Neural cell (in vitro differentiated cells): ENCODE measurements around the gene RPS6KA1. TPM values are rescaled to one million over a fixed set of nuclear protein-coding genes. Genes with fewer than 3 reads are reported as not detected.

Source experiments
- H2AFZ ChIP-seq: fragments of 200-600, 300-800 bp; sonication (generic), shearing (Covaris generic); 2 replicates; pipeline ENCODE4 v1.6.0; 2014; ENCODE audit warnings: low read depth, mild to moderate bottlenecking, antibody characterized with exemption, low read length, moderate library complexity
- H3F3A ChIP-seq: fragments of 200-600 bp; shearing (Covaris generic); 2 replicates; pipeline ENCODE4 v1.6.1; 2016; ENCODE audit warnings: mild to moderate bottlenecking, moderate library complexity, mixed read lengths, antibody characterized with exemption, low read length; ENCODE audit not compliant: insufficient read depth, poor library complexity, severe bottlenecking
- H3K27ac ChIP-seq: fragments of 200-600, 300-800 bp; sonication (generic), shearing (Covaris generic); 2 replicates; pipeline ENCODE4 v1.5.1; 2014; ENCODE audit warnings: mild to moderate bottlenecking, low read length, moderate library complexity
- H3K27me3 ChIP-seq: fragments of 300-800, 200-600 bp; sonication (generic), shearing (Covaris generic); 2 replicates; pipeline ENCODE4 v1.6.0; 2014; ENCODE audit warnings: mild to moderate bottlenecking, low read depth, low read length, moderate library complexity; ENCODE audit not compliant: insufficient read depth
- H3K36me3 ChIP-seq: fragments of 300-800, 200-600 bp; sonication (generic), shearing (Covaris generic); 2 replicates; pipeline ENCODE4 v1.5.1; 2014; ENCODE audit warnings: mild to moderate bottlenecking, antibody characterized with exemption, low read length, moderate library complexity; ENCODE audit not compliant: insufficient read depth
- H3K4me2 ChIP-seq: fragments of 300-800, 200-600 bp; sonication (generic), shearing (Covaris generic); 2 replicates; pipeline ENCODE4 v1.6.0; 2014; ENCODE audit warnings: mild to moderate bottlenecking, low read length
- H3K4me3 ChIP-seq: fragments of 300-800, 200-600 bp; sonication (generic), shearing (Covaris generic); 2 replicates; pipeline ENCODE4 v1.5.1; 2014; ENCODE audit warnings: mild to moderate bottlenecking, low read length, moderate library complexity
- H3K79me2 ChIP-seq: fragments of 200-600 bp; shearing (Covaris generic); replicated peaks from 2 replicates; pipeline ENCODE4 v1.6.0; 2014; ENCODE audit warnings: mild to moderate bottlenecking, low read length, moderate library complexity; ENCODE audit not compliant: insufficient read depth
- H3K9ac ChIP-seq: fragments of 300-800, 200-600 bp; sonication (generic), shearing (Covaris generic); 2 replicates; pipeline ENCODE4 v1.6.1; 2016; ENCODE audit warnings: mild to moderate bottlenecking, low read length, mixed read lengths
- H3K9me2 ChIP-seq: fragments of 200-600 bp; shearing (Covaris generic); 2 replicates; pipeline ENCODE4 v1.6.1; 2016; ENCODE audit warnings: mild to moderate bottlenecking, low read length, mixed read lengths; ENCODE audit not compliant: insufficient read depth
- H3K9me3 ChIP-seq: fragments of 200-600, 300-800 bp; sonication (generic), shearing (Covaris generic); 2 replicates; pipeline ENCODE4 v1.6.1; 2016; ENCODE audit warnings: mild to moderate bottlenecking, mixed run types, low read length, moderate library complexity, mixed read lengths
- H4K20me1 ChIP-seq: fragments of 200-600 bp; shearing (Covaris generic); 2 replicates; pipeline ENCODE4 v1.6.1; 2016; ENCODE audit warnings: mild to moderate bottlenecking, mixed run types; ENCODE audit not compliant: insufficient read depth
- EP300 ChIP-seq: fragments of 450-650 bp; conservative IDR thresholded peaks from 2 replicates; pipeline ENCODE4 v1.6.1; 2014; ENCODE audit warnings: antibody characterized with exemption, mild to moderate bottlenecking, moderate library complexity; ENCODE audit not compliant: poor library complexity, severe bottlenecking
- EZH2 ChIP-seq: fragments of 200-600, 300-800 bp; shearing (Covaris generic), sonication (generic); IDR thresholded peaks from 2 replicates; pipeline ENCODE4 v1.6.1; 2014; ENCODE audit warnings: antibody characterized with exemption, low read length, borderline replicate concordance, mild to moderate bottlenecking; ENCODE audit not compliant: insufficient read depth, poor library complexity, severe bottlenecking
- MXI1 ChIP-seq: fragments of 450-650 bp; conservative IDR thresholded peaks from 2 replicates; pipeline ENCODE4 v1.6.1; 2014; ENCODE audit warnings: antibody characterized with exemption, mild to moderate bottlenecking; ENCODE audit not compliant: poor library complexity, severe bottlenecking
- POLR2AphosphoS5 ChIP-seq: IDR thresholded peaks from 2 replicates; pipeline ENCODE4 v1.6.1; 2012
- RAD21 ChIP-seq: fragments of 450-650 bp; conservative IDR thresholded peaks from 2 replicates; pipeline ENCODE4 v1.6.1; 2014; ENCODE audit warnings: antibody characterized with exemption, mild to moderate bottlenecking, moderate library complexity
- SMC3 ChIP-seq: fragments of 450-650 bp; conservative IDR thresholded peaks from 2 replicates; pipeline ENCODE4 v1.6.1; 2014; ENCODE audit warnings: antibody characterized with exemption, mild to moderate bottlenecking, moderate library complexity; ENCODE audit not compliant: poor library complexity
- TAF1 ChIP-seq: IDR thresholded peaks from 2 replicates; pipeline ENCODE4 v1.6.1; 2012; ENCODE audit warnings: low read depth
- polyA plus RNA-seq: library from polyadenylated mRNA; depleted of rRNA; stranded (reverse); fragments of >200 nt; gene quantifications from 2 replicates; pipeline ENCODE4 v1.2.3, GENCODE V29; 2014
- TF ChIP-seq, protein P1 (sequence below): fragments of 450-650 bp; IDR thresholded peaks from 2 replicates; pipeline ENCODE4 v1.5.1; 2014; ENCODE audit warnings: antibody characterized with exemption, mild to moderate bottlenecking, moderate library complexity; ENCODE audit not compliant: poor library complexity, severe bottlenecking
- TF ChIP-seq, protein P2 (sequence below): IDR thresholded peaks from 2 replicates; pipeline ENCODE4 v1.6.1; 2012; ENCODE audit warnings: borderline replicate concordance

The RPS6KA1 gene
- polyA plus RNA-seq, 1 donor from 2014 or later, result 4.9 TPM

DNA sequence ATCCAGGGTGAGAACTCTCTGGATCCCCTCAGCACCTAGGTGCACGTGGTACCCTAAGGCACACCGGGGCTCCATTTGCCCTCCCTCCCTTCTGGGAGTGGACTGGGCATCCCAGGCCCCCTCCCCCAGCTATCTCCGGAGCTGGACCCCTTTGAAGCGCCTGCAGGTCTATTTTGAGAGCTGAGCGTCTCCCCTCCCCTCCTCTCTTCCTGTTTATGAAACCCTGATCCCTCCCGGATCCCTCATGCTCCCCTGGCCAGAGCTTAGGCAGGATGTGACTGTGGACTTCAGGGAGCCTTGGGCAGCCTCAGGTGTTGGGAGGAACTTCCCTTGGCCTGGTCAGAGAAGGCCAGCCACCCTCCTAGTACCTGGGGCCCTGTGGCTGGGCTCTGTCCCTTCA lies 10.2 kb downstream of the RPS6KA1 start:
- no peak overlapping the region for H3K27ac ChIP-seq

DNA sequence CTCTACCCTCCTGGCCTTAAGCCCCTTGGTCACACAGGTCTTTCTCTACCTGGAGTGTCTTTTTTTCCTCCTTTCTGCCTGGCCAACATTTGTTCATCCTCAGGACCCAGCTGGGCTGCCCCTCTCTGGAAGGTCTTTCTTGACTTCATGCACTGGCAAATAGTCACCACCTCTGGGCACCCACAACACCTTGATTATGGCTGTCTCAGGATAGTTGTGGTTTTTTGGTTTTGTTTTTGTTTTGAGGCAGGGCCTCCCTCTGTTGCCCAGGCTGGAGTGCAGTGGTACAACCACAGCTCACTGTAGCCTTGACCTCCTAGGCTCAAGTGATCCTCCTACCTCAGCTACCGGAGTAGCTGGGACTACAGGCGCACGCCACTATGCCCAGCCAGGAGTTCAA lies 10.8 kb downstream of the RPS6KA1 start:
- H3K27ac ChIP-seq, result no peak overlapping the region
- no peak overlapping the region for H2AFZ ChIP-seq
- no peaks in the 10 kb centered on the region for H3K36me3 ChIP-seq
- no peak overlapping the region for H3K9ac ChIP-seq
- H4K20me1 ChIP-seq, result no peaks in the 10 kb centered on the region
- H3K27me3 ChIP-seq, result no peaks in the 10 kb centered on the region
- H3K4me3 ChIP-seq, result no peak overlapping the region
- H3F3A ChIP-seq, result no peaks in the 10 kb centered on the region
- no peak for TF ChIP-seq POLR2AphosphoS5
- no peak for TF ChIP-seq MXI1
- TF ChIP-seq SMC3, result no peak
- no peak for TF ChIP-seq EZH2
- TF ChIP-seq EP300, result no peak
- no peak for TF ChIP-seq TAF1
- TF ChIP-seq, protein P1, sequence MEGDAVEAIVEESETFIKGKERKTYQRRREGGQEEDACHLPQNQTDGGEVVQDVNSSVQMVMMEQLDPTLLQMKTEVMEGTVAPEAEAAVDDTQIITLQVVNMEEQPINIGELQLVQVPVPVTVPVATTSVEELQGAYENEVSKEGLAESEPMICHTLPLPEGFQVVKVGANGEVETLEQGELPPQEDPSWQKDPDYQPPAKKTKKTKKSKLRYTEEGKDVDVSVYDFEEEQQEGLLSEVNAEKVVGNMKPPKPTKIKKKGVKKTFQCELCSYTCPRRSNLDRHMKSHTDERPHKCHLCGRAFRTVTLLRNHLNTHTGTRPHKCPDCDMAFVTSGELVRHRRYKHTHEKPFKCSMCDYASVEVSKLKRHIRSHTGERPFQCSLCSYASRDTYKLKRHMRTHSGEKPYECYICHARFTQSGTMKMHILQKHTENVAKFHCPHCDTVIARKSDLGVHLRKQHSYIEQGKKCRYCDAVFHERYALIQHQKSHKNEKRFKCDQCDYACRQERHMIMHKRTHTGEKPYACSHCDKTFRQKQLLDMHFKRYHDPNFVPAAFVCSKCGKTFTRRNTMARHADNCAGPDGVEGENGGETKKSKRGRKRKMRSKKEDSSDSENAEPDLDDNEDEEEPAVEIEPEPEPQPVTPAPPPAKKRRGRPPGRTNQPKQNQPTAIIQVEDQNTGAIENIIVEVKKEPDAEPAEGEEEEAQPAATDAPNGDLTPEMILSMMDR, result no peak
- no peak for TF ChIP-seq RAD21
- TF ChIP-seq, protein P2, sequence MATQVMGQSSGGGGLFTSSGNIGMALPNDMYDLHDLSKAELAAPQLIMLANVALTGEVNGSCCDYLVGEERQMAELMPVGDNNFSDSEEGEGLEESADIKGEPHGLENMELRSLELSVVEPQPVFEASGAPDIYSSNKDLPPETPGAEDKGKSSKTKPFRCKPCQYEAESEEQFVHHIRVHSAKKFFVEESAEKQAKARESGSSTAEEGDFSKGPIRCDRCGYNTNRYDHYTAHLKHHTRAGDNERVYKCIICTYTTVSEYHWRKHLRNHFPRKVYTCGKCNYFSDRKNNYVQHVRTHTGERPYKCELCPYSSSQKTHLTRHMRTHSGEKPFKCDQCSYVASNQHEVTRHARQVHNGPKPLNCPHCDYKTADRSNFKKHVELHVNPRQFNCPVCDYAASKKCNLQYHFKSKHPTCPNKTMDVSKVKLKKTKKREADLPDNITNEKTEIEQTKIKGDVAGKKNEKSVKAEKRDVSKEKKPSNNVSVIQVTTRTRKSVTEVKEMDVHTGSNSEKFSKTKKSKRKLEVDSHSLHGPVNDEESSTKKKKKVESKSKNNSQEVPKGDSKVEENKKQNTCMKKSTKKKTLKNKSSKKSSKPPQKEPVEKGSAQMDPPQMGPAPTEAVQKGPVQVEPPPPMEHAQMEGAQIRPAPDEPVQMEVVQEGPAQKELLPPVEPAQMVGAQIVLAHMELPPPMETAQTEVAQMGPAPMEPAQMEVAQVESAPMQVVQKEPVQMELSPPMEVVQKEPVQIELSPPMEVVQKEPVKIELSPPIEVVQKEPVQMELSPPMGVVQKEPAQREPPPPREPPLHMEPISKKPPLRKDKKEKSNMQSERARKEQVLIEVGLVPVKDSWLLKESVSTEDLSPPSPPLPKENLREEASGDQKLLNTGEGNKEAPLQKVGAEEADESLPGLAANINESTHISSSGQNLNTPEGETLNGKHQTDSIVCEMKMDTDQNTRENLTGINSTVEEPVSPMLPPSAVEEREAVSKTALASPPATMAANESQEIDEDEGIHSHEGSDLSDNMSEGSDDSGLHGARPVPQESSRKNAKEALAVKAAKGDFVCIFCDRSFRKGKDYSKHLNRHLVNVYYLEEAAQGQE, result no peak
- no peaks in the 10 kb centered on the region for H3K79me2 ChIP-seq
- H3K9me3 ChIP-seq, result no peaks in the 10 kb centered on the region
- no peak overlapping the region for H3K4me2 ChIP-seq
- H3K9me2 ChIP-seq, result no peaks in the 10 kb centered on the region

More for the DNA sequence above, 10.2 kb downstream of the RPS6KA1 start:
- Histone ChIP-seq H4K20me1 (no peaks in the 10 kb centered on the region), H3F3A (no peaks in the 10 kb centered on the region), H3K9me3 (no peaks in the 10 kb centered on the region), H3K27me3 (no peaks in the 10 kb centered on the region), H3K4me3 (no peak overlapping the region), H3K9me2 (no peaks in the 10 kb centered on the region), H3K79me2 (no peaks in the 10 kb centered on the region), H3K9ac (no peak overlapping the region), H3K36me3 (no peaks in the 10 kb centered on the region), H2AFZ (no peak overlapping the region), H3K4me2 (no peak overlapping the region)
- TF ChIP-seq, protein P1, result no peak
- TF ChIP-seq EP300 (no peak), TAF1 (no peak), POLR2AphosphoS5 (no peak), EZH2 (no peak), MXI1 (no peak), RAD21 (no peak), SMC3 (no peak)
- TF ChIP-seq, protein P2, result no peak
